Transverse colon (tissue), 4 donors: Measurements from ENCODE around the gene FAM110D.

Experiments used
- EP300 ChIP-seq: sonication (generic); formaldehyde crosslinking; IDR thresholded peaks from one replicate; pipeline ENCODE4 v1.6.1; 2017; ENCODE audit warnings: antibody characterized with exemption, low read depth
- POLR2A ChIP-seq: fragments of 450-650 bp; IDR thresholded peaks from one replicate; pipeline ENCODE4 v1.6.1; 2016; ENCODE audit warnings: antibody characterized with exemption, mild to moderate bottlenecking, moderate library complexity
- POLR2AphosphoS5 ChIP-seq, 3 donors: sonication (generic); formaldehyde crosslinking; IDR thresholded peaks; one replicate each; pipeline ENCODE4 v1.6.1; 2016; ENCODE audit warnings: antibody characterized with exemption in 3 of 3
- TF ChIP-seq, protein P1 (sequence below), 5 experiments: fragments of 200-600 bp in 3 of 5; fragments of 450-650 bp in 2 of 5; sonication (generic) in 3 of 5; IDR thresholded peaks; 1 replicate in 2 of 5; 2 replicates in 3 of 5; pipeline ENCODE4 v1.5.1; 2016 to 2017; ENCODE audit warnings: antibody characterized with exemption in 5 of 5, inconsistent platforms in 3 of 5, mild to moderate bottlenecking in 2 of 5, moderate library complexity in 1 of 5

DNA sequence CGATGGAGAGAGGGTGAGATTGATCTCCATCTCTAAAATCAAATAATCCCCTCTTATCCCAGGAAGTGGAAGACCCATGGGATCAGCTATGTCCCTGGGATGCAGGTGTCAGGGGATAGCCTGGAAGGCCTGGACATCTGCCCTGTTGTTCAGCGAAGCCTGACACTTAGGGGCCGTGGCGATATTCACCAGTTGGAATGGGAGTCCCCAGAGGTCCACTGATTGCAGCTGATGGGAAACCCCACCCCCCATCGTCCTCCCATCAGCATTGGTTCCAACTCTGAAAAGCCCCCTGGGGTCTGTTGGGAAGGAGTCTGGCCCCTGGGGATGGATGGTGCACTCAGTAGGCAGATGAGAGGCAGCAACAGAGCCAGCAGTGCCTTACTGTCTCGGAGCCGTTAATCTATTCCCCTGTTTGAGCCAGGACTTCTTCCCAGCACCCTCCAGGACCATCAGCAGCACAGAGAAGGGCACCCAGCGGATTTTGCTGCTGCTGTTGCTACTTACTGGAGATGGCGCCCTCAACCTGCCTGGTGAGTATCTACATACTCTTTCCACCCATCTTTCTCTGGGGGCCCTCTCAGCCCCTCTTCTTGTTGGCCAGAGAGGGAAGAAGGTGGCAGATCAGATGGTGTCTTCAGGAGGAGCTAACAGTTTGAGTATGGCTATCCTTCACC, 44.9 kb downstream of the FAM110D start:
- TF ChIP-seq, protein P1, sequence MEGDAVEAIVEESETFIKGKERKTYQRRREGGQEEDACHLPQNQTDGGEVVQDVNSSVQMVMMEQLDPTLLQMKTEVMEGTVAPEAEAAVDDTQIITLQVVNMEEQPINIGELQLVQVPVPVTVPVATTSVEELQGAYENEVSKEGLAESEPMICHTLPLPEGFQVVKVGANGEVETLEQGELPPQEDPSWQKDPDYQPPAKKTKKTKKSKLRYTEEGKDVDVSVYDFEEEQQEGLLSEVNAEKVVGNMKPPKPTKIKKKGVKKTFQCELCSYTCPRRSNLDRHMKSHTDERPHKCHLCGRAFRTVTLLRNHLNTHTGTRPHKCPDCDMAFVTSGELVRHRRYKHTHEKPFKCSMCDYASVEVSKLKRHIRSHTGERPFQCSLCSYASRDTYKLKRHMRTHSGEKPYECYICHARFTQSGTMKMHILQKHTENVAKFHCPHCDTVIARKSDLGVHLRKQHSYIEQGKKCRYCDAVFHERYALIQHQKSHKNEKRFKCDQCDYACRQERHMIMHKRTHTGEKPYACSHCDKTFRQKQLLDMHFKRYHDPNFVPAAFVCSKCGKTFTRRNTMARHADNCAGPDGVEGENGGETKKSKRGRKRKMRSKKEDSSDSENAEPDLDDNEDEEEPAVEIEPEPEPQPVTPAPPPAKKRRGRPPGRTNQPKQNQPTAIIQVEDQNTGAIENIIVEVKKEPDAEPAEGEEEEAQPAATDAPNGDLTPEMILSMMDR (IDR thresholded peaks at IDR 0.05): no peak
- TF ChIP-seq POLR2A (no peak), POLR2AphosphoS5 (IDR thresholded peaks at IDR 0.05) (no peak), EP300 (no peak)
